HepG2 (cell line): ENCODE results near the gene ALB. TPM values are rescaled to one million over a fixed set of nuclear protein-coding genes. Genes with fewer than 3 reads are reported as not detected.

Experiments
- ARNT ChIP-seq: fragments of 450-650 bp; IDR thresholded peaks from 2 replicates; pipeline ENCODE4 v1.6.1; 2017
- CHD4 ChIP-seq: fragments of 200-600 bp; sonication (generic); IDR thresholded peaks from 2 replicates; pipeline ENCODE4 v1.7.0; 2017; ENCODE audit warnings: mild to moderate bottlenecking, low read length, borderline replicate concordance
- GMEB2 ChIP-seq: IDR thresholded peaks from 2 replicates; pipeline ENCODE4 v1.6.1; 2016; ENCODE audit warnings: missing biosample characterization, missing genetic modification reagents, low read depth
- HMG20B ChIP-seq: conservative IDR thresholded peaks from 2 replicates; pipeline ENCODE4 v1.6.1; 2016; ENCODE audit warnings: missing genetic modification reagents, missing compliant biosample characterization
- IRX3 ChIP-seq: sonication (generic); formaldehyde crosslinking; IDR thresholded peaks from 2 replicates; pipeline ENCODE4 v1.8.1; 2023; ENCODE audit warnings: mild to moderate bottlenecking, low read depth, missing genetic modification reagents, borderline replicate concordance
- JDP2 ChIP-seq: sonication (generic); formaldehyde crosslinking; IDR thresholded peaks from 2 replicates; pipeline ENCODE4 v1.8.1; 2022; ENCODE audit warnings: missing genetic modification reagents, borderline replicate concordance
- MAZ ChIP-seq, 2 experiments: sonication (generic) in 1 of 2; formaldehyde crosslinking in 1 of 2; IDR thresholded peaks; 2 replicates each; pipeline versions ENCODE4 v1.5.0 to v1.6.1; 2012 to 2020; ENCODE audit warnings: low read depth in 2 of 2, mild to moderate bottlenecking in 2 of 2, borderline replicate concordance in 1 of 2, improper control_type of control experiment in 1 of 2, low read length in 1 of 2, missing genetic modification reagents in 1 of 2, moderate library complexity in 1 of 2
- MIER3 ChIP-seq: IDR thresholded peaks from 2 replicates; pipeline ENCODE4 v1.6.1; 2016; ENCODE audit warnings: missing compliant biosample characterization, borderline replicate concordance
- MYC ChIP-seq: sonication (generic); formaldehyde crosslinking; IDR thresholded peaks from 2 replicates; pipeline ENCODE4 v1.9.0; 2021; ENCODE audit warnings: missing genetic modification reagents, borderline replicate concordance
- PHF20 ChIP-seq: sonication (generic); formaldehyde crosslinking; IDR thresholded peaks from 2 replicates; pipeline ENCODE4 v1.5.0; 2020; ENCODE audit warnings: mild to moderate bottlenecking, missing genetic modification reagents
- RAD21 ChIP-seq: fragments of 450-650 bp; formaldehyde crosslinking; IDR thresholded peaks from 2 replicates; pipeline ENCODE4 v1.5.0; 2020; ENCODE audit warnings: mild to moderate bottlenecking
- STAT5B ChIP-seq: sonication (generic); formaldehyde crosslinking; IDR thresholded peaks from 2 replicates; pipeline ENCODE4 v1.4.0; 2020; ENCODE audit warnings: missing genetic modification reagents
- ZBTB1 ChIP-seq: sonication (generic); formaldehyde crosslinking; IDR thresholded peaks from 2 replicates; pipeline ENCODE4 v1.4.0; 2020; ENCODE audit warnings: missing genetic modification reagents, borderline replicate concordance
- ZNF30 ChIP-seq: sonication (generic); formaldehyde crosslinking; IDR thresholded peaks from 2 replicates; pipeline ENCODE4 v1.5.0; 2020; ENCODE audit warnings: mild to moderate bottlenecking, missing genetic modification reagents
- ZNF33B ChIP-seq: sonication (generic); formaldehyde crosslinking; IDR thresholded peaks from 2 replicates; pipeline ENCODE4 v1.5.1; 2020; ENCODE audit warnings: mild to moderate bottlenecking, missing genetic modification reagents
- ZNF362 ChIP-seq: sonication (generic); formaldehyde crosslinking; IDR thresholded peaks from 2 replicates; pipeline ENCODE4 v1.4.0; 2020; ENCODE audit warnings: missing genetic modification reagents, mild to moderate bottlenecking, borderline replicate concordance
- ZNF451 ChIP-seq: sonication (generic); formaldehyde crosslinking; IDR thresholded peaks from 2 replicates; pipeline ENCODE4 v1.5.0; 2020; ENCODE audit warnings: mild to moderate bottlenecking, missing genetic modification reagents
- ZNF496 ChIP-seq: sonication (generic); formaldehyde crosslinking; IDR thresholded peaks from 2 replicates; pipeline ENCODE4 v1.8.1; 2023; ENCODE audit warnings: mild to moderate bottlenecking, moderate library complexity, missing genetic modification reagents; ENCODE audit not compliant: insufficient replicate concordance
- ZNF652 ChIP-seq: IDR thresholded peaks from 2 replicates; pipeline ENCODE4 v1.6.1; 2016; ENCODE audit warnings: low read depth, borderline replicate concordance
- ZNF75D ChIP-seq: sonication (generic); formaldehyde crosslinking; IDR thresholded peaks from 2 replicates; pipeline ENCODE4 v1.8.1; 2023; ENCODE audit warnings: missing genetic modification reagents, mild to moderate bottlenecking, borderline replicate concordance
- polyA plus RNA-seq, 8 experiments: library from polyadenylated mRNA; depleted of rRNA in 3 of 8; stranded (reverse) in 7 of 8; unstranded in 1 of 8; fragments of >200 nt; fragmentation: Illumina TruSeq in 4 of 8; extraction: Trizol in 4 of 8; gene quantifications; 2 replicates each; pipeline versions ENCODE4 v1.2.1 to v1.2.3, GENCODE V29; 2011 to 2016; ENCODE audit warnings: low read depth in 4 of 8, missing spikeins in 1 of 8, mixed read lengths in 1 of 8; ENCODE audit not compliant: insufficient read depth in 1 of 8
- total RNA-seq, 5 experiments: library from RNA; depleted of rRNA; stranded (reverse); fragments of >200 nt; fragmentation: Illumina TruSeq; extraction: Trizol; gene quantifications; 2 replicates each; pipeline ENCODE4 v1.2.3, GENCODE V29; 2016; ENCODE audit warnings: low read depth in 1 of 5
- TF ChIP-seq, protein P1 (sequence below): sonication (generic); formaldehyde crosslinking; IDR thresholded peaks from 2 replicates; pipeline ENCODE4 v1.4.0; 2020; ENCODE audit warnings: mild to moderate bottlenecking, missing genetic modification reagents
- TF ChIP-seq, protein P2 (sequence below): sonication (generic); formaldehyde crosslinking; IDR thresholded peaks from 2 replicates; pipeline ENCODE4 v1.8.0; 2022; ENCODE audit warnings: low read depth, missing genetic modification reagents
- TF ChIP-seq, protein P3 (sequence below): sonication (generic); formaldehyde crosslinking; IDR thresholded peaks from 2 replicates; pipeline ENCODE4 v1.5.0; 2020; ENCODE audit warnings: missing genetic modification reagents

The ALB gene
- total and polyA plus RNA-seq, 2 of the 13 experiments (the other 11 are each of a cell fraction or from before 2014, with no cell fraction given) = 22,259 to 22,625 TPM

DNA sequence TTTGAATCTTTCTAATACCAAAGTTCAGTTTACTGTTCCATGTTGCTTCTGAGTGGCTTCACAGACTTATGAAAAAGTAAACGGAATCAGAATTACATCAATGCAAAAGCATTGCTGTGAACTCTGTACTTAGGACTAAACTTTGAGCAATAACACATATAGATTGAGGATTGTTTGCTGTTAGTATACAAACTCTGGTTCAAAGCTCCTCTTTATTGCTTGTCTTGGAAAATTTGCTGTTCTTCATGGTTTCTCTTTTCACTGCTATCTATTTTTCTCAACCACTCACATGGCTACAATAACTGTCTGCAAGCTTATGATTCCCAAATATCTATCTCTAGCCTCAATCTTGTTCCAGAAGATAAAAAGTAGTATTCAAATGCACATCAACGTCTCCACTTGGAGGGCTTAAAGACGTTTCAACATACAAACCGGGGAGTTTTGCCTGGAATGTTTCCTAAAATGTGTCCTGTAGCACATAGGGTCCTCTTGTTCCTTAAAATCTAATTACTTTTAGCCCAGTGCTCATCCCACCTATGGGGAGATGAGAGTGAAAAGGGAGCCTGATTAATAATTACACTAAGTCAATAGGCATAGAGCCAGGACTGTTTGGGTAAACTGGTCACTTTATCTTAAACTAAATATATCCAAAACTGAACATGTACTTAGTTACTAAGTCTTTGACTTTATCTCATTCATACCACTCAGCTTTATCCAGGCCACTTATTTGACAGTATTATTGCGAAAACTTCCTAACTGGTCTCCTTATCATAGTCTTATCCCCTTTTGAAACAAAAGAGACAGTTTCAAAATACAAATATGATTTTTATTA is 28.3 kb downstream of the ALB start (continued):
- TF ChIP-seq HMG20B (CRISPR knock-in tag) (peak; percentile 51; the same call in 1 of the 2 replicates), STAT5B (CRISPR knock-in tag) (no peak), CHD4 (peak; percentile 97; the same call in 1 of the 2 replicates), RAD21 (CRISPR knock-in tag) (no peak), MYC (CRISPR knock-in tag) (no peak), ARNT (no peak), GMEB2 (CRISPR knock-in tag) (no peak), ZNF451 (CRISPR knock-in tag) (no peak), ZNF75D (CRISPR knock-in tag) (no peak), MAZ (IDR thresholded peaks at IDR 0.05; ENCODE audit: borderline replicate concordance, low read depth, low read length) (no peak), MAZ (CRISPR knock-in tag; IDR thresholded peaks at IDR 0.05; ENCODE audit: low read depth) (no peak), ZNF30 (CRISPR knock-in tag) (no peak), ZNF652 (no peak; the same call in 1 of the 2 replicates), ZNF496 (CRISPR knock-in tag) (no peak), MIER3 (CRISPR knock-in tag) (peak; percentile 87; the same call in 1 of the 2 replicates), JDP2 (no peak), IRX3 (CRISPR knock-in tag) (no peak), PHF20 (CRISPR knock-in tag) (no peak), ZNF33B (no peak), ZNF362 (peak; percentile 18; the same call in 1 of the 2 replicates), ZBTB1 (no peak)
- TF ChIP-seq, protein P1, sequence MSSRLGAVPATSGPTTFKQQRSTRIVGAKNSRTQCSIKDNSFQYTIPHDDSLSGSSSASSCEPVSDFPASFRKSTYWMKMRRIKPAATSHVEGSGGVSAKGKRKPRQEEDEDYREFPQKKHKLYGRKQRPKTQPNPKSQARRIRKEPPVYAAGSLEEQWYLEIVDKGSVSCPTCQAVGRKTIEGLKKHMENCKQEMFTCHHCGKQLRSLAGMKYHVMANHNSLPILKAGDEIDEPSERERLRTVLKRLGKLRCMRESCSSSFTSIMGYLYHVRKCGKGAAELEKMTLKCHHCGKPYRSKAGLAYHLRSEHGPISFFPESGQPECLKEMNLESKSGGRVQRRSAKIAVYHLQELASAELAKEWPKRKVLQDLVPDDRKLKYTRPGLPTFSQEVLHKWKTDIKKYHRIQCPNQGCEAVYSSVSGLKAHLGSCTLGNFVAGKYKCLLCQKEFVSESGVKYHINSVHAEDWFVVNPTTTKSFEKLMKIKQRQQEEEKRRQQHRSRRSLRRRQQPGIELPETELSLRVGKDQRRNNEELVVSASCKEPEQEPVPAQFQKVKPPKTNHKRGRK = no peak
- TF ChIP-seq, protein P2, sequence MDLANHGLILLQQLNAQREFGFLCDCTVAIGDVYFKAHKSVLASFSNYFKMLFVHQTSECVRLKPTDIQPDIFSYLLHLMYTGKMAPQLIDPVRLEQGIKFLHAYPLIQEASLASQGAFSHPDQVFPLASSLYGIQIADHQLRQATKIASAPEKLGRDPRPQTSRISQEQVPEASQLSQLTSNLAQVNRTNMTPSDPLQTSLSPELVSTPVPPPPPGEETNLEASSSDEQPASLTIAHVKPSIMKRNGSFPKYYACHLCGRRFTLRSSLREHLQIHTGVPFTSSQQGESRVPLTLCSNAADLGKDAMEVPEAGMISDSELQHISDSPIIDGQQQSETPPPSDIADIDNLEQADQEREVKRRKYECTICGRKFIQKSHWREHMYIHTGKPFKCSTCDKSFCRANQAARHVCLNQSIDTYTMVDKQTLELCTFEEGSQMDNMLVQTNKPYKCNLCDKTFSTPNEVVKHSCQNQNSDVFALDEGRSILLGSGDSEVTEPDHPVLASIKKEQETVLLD = no peak
- TF ChIP-seq, protein P3, sequence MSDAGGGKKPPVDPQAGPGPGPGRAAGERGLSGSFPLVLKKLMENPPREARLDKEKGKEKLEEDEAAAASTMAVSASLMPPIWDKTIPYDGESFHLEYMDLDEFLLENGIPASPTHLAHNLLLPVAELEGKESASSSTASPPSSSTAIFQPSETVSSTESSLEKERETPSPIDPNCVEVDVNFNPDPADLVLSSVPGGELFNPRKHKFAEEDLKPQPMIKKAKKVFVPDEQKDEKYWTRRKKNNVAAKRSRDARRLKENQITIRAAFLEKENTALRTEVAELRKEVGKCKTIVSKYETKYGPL (CRISPR knock-in tag) = no peak
